Neuron (in vitro differentiated cells): ENCODE results near the gene C17orf107.

Experiments used
- H2AFZ ChIP-seq: one replicate; pipeline ENCODE4 v1.6.1; 2013; ENCODE audit warnings: low read depth, mild to moderate bottlenecking, inconsistent platforms, low read length, moderate library complexity
- H3K27me3 ChIP-seq: one replicate; pipeline ENCODE4 v1.6.1; 2013; ENCODE audit warnings: low read length; ENCODE audit not compliant: insufficient read depth
- H3K36me3 ChIP-seq: one replicate; pipeline ENCODE4 v1.6.1; 2013; ENCODE audit warnings: low read length; ENCODE audit not compliant: insufficient read depth
- H3K4me1 ChIP-seq: one replicate; pipeline ENCODE4 v1.6.1; 2013; ENCODE audit warnings: low read length; ENCODE audit not compliant: insufficient read depth
- H3K4me3 ChIP-seq: 2 replicates; pipeline ENCODE4 v1.5.1; 2013; ENCODE audit warnings: mild to moderate bottlenecking, low read length, moderate library complexity
- H3K9me3 ChIP-seq: one replicate; pipeline ENCODE4 v1.6.1; 2013; ENCODE audit warnings: low read length

C17orf107 gene

DNA sequence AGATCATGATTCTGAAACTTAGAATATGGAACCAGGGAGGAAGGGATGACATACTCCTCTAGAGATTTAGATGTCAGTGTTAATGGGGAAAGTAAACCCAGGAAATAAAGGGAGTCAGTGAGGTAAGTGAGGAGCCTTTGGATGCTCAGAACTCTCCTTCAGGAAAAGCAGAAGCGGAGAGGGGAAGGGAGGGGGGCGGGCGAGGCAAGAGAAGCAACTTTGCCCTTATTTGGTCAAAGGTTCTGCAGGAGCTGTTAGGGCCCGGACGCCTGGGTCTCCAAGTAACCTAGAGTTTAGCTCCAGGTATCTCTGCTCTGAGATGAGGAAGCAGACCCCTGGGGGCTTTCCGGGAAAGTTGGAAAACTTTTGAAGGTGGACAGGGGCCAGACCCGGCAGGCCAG lies 47.7 kb downstream of the C17orf107 start:
- H2AFZ ChIP-seq, result no peak overlapping the region
- H3K4me3 ChIP-seq, result peak overlapping the region; percentile 84
- peaks cover 37% of the 10 kb centered on the region for H3K4me1 ChIP-seq
- H3K9me3 ChIP-seq, result no peaks in the 10 kb centered on the region
- H3K27me3 ChIP-seq, result no peaks in the 10 kb centered on the region
- peaks cover 48% of the 10 kb centered on the region for H3K36me3 ChIP-seq

DNA sequence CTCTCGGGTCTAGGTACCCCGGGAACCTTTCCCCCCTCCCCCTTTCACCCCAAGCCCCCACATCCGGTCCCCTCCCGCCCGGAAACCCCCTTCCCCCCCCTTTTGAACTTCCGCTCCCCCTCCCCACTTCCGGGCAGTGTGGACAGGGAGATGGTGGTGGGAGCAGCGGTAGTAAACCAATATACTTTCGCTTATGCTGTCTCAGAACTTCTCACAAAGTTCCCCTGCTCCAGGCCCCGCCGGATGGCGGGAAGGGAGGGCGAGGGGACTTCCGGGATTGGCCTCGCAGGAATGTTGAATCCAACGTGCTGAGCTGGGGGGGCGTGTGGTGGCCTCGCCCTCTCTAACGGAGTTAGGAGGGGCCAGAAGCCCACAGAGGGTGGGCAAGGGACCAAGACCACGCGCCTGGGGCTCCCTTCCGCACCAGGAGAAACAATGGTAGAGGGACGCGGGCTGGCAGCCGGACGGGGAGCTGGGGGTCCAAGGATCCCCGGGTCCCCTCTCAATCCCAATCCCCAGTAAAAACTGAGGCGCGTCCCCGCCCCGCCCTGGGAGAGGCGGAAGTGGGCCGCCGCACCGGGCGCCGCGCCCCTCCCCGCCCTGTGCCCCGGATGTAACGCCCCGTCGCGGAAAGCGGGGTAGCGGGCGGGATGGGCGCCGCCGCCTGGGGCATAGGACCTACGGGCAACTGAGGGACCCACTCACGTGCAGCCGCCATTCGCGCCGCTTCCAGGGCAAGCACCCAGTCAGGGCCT lies 48.3 kb downstream of the C17orf107 start:
- H3K27me3 ChIP-seq, result no peaks in the 10 kb centered on the region
- peaks cover 37% of the 10 kb centered on the region for H3K4me1 ChIP-seq
- peak overlapping the region; percentile 74 for H2AFZ ChIP-seq
- peaks cover 43% of the 10 kb centered on the region for H3K36me3 ChIP-seq
- H3K9me3 ChIP-seq, result no peaks in the 10 kb centered on the region
- H3K4me3 ChIP-seq, result peak overlapping the region; percentile 84

DNA sequence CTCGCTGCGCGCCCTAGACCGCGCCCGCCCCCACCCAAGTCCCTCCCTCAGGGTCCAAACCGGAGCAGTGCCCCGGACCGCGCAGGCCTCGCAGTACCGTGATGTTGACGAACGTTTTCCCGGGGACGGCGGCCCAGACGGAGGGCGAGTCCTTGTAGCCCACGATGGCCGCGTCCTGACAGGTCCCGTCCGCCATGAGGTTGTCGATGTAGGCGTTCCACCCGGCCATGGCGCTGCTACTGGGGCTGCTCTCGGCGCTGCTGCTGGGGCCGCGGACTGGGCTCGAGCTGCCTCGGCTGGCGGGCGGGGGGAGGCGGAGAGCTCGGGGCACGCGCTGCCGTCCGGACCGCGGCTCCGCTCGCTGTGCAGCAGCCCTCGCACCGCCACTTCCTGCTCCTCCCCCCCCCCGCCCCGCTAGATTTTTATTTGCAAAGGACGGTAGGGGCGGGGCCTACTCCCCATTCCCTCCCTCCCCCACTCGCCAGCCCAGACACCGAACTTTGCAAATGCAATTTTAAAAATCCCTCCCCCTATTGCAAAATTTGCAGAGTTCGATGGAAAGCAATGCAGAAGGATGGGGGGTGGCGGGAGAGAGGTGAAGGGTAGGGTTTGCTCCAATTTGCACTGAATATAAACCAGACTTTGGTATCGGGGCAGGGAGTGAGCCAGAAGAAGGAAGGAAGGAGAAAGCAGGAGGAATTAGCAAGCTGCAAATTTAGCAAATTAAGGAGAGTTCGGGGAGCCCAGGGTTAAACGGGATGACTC lies 49.0 kb downstream of the C17orf107 start, which contains the start of gene PFN1:
PFN1 (minus strand) TSS at position 365 of the 765 bp plus-strand sequence; CDS start at position 229, 136 bp downstream.
- Histone ChIP-seq H3K4me1 (peaks cover 37% of the 10 kb centered on the region), H3K36me3 (peaks cover 36% of the 10 kb centered on the region), H3K9me3 (no peaks in the 10 kb centered on the region), H3K4me3 (peak within 1 kb of the TSS; percentile 84), H3K27me3 (no peaks in the 10 kb centered on the region), H2AFZ (peak within 1 kb of the TSS; percentile 74)

DNA sequence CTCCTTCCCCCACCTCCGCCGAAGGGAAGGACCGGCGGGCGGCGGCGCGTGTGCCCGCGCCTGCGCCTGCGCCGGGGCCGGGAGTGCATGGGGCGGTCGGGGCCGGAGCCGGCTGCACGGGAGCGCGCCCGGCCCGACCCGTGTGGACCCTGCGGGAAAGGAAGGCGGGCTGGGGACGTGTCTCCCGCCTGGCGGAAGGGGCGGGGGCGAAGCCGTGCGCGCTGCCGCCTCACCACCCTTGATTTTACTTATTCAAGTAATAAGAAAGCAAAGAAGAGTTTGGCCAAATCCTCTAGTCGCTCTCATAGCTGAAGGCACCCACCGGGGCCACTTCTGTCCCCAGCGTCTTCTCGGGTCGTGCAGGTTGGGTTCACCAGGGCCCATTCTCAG lies 49.6 kb downstream of the C17orf107 start:
- H3K9me3 ChIP-seq, result no peaks in the 10 kb centered on the region
- H3K36me3 ChIP-seq, result peaks cover 30% of the 10 kb centered on the region
- H3K4me1 ChIP-seq, result peaks cover 37% of the 10 kb centered on the region
- H2AFZ ChIP-seq, result peak overlapping the region; percentile 74
- H3K4me3 ChIP-seq, result peak overlapping the region; percentile 84
- no peaks in the 10 kb centered on the region for H3K27me3 ChIP-seq

DNA sequence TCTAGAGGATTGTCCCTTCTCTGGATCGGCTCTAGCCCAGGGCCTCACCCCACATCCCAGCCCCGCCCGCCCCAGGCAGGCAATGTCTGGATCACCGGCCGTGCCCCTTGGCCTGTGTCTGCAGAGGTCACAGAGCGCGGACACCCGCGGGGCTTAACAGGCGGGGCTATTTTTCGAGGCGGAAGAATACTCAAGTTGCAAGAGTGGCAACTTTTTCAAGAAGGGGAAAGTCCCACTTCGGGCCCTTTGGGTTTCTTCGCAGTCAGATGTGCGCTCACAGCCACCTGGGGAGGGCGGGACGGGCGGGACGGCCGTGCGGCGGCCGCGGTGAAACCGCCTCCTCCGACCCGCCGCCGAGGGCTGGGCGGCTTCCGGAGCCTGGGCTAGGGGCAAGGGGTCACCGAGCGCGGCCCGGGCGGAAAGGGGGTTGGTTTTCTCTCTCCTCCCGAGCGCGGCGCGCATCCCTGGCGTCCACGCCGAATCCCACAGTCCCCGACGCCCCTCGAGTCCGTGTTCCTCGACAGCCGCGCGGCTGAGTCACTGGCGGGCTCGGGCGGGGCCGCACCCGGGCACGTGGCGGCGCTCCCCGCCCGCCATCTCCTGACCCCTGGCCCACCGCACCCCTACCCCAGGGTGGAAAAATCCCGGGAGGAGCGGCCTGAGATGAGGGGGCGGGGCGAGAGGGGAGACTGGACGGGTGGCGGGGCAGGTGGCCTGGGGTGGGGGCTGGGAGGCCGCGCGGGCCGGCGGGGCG lies 50.2 kb downstream of the C17orf107 start:
- peak overlapping the region; percentile 74 for H2AFZ ChIP-seq
- peak overlapping the region; percentile 84 for H3K4me3 ChIP-seq
- peaks cover 24% of the 10 kb centered on the region for H3K36me3 ChIP-seq
- no peaks in the 10 kb centered on the region for H3K27me3 ChIP-seq
- no peaks in the 10 kb centered on the region for H3K9me3 ChIP-seq
- H3K4me1 ChIP-seq, result peaks cover 37% of the 10 kb centered on the region

DNA sequence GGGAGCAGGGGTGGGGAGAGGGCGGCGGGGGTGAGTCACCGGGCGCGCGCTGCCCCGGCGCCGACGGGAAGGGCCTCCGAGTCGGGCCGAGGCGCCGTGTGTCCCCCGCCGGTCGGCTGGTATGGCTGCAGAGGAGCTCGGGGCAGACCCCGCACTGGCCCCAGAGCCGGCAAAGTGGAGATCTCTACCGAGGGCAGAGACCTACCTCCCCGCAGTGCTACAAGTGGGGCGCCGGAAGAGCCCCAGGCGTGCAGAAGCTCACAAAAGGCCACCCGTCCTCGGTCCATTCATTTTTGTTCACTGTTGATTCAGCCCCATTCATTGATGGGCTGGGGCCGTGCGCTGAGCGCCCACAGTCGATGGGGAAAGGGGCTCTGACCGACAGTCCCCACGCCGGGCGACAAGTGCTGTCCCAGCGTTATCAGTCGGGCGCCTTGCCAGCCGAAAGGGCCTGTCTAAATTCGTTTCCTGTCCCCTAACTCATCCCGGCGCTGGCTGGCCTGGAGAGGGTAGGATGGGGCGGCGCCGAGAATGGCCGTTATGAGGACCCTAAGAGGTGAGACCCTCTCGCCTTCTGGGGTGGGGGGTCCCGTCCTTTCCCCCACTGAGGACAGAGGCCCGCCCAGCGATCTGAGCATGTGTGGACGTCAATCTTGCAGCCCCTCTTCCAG lies 50.9 kb downstream of the C17orf107 start:
- H3K36me3 ChIP-seq, result peaks cover 17% of the 10 kb centered on the region
- H3K4me3 ChIP-seq, result peak overlapping the region; percentile 84
- H2AFZ ChIP-seq, result peak overlapping the region; percentile 44
- peaks cover 35% of the 10 kb centered on the region for H3K4me1 ChIP-seq
- no peaks in the 10 kb centered on the region for H3K27me3 ChIP-seq
- H3K9me3 ChIP-seq, result peaks cover 2% of the 10 kb centered on the region

DNA sequence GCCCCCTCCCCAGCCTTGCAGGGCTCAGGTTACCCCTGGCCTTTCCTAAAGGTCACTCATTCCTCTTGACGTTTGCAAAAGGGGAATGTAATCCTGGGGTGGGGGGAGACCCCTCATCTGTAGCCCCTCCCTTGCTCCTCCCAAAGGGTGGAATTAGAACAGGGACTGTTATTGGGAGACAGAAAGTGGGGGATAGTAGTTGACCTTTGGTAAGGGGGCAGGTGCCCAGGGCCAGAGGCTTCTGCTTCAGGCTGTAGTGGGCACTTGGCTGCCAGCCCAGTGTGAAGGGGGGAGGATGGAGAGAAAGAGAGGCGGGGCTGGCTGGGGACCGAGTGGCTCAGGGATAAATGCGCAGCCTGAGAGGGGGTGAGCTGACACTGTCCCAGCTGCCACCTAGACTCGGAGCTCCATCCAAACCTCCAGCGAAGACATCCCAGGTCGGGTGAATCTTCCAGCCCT lies 51.4 kb downstream of the C17orf107 start, which contains the start of gene ENO3:
ENO3 (plus strand) TSS at position 374 of the 459 bp plus-strand sequence. CDS start 711 bp downstream, outside the sequence.
- Histone ChIP-seq H2AFZ (peak within 1 kb of the TSS; percentile 44), H3K9me3 (peaks cover 4% of the 10 kb centered on the region), H3K36me3 (peaks cover 11% of the 10 kb centered on the region), H3K4me1 (peaks cover 33% of the 10 kb centered on the region), H3K27me3 (no peaks in the 10 kb centered on the region), H3K4me3 (peak within 1 kb of the TSS; percentile 84)

DNA sequence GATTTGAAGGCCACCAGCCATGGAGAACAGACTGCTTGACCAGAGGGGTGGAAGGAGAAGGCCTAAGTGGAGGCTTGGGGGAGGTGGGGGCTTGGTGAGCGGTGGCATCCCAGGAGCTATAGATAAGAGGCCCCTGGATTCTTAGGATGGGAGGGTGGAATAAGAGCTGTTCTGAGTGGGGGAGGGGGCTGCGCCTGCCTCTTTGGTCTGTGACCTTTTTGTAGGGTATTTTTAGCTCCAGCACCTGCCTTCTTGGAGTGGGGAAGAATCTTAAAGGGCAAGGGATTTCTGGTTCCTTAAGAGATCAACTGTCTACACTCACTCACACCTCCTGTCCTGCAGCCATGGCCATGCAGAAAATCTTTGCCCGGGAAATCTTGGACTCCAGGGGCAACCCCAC lies 52.1 kb downstream of the C17orf107 start:
- peaks cover 26% of the 10 kb centered on the region for H3K4me1 ChIP-seq
- H3K4me3 ChIP-seq, result peak overlapping the region; percentile 84
- no peak overlapping the region for H2AFZ ChIP-seq
- H3K27me3 ChIP-seq, result no peaks in the 10 kb centered on the region
- H3K36me3 ChIP-seq, result peaks cover 5% of the 10 kb centered on the region
- H3K9me3 ChIP-seq, result peaks cover 4% of the 10 kb centered on the region
